Epithelial cell of proximal tubule (primary cell): Measurements from ENCODE around the gene ST7. TPM values are rescaled to one million over a fixed set of nuclear protein-coding genes. Genes with fewer than 3 reads are reported as not detected.

Source experiments
- DNase-seq: peaks from one replicate; pipeline ENCODE4 v3.0.0-alpha.2; 2011; ENCODE audit warnings: low read depth
- H3K4me3 ChIP-seq: 2 replicates; pipeline ENCODE4 v1.5.1; 2011; ENCODE audit warnings: low read depth, mild to moderate bottlenecking, low read length
- CTCF ChIP-seq: conservative IDR thresholded peaks from 2 replicates; pipeline ENCODE4 v1.5.1; 2012; ENCODE audit warnings: low read depth, mild to moderate bottlenecking, low read length
- total RNA-seq: library from RNA; depleted of rRNA; stranded (reverse); fragments of >200 nt; gene quantifications from 2 replicates; pipeline ENCODE4 v1.2.3, GENCODE V29; 2015

ST7 gene
- total RNA-seq, 1 donor from 2014 or later: 19.4 TPM

- no peak for TF ChIP-seq CTCF
- no peak for DNase-seq
- H3K4me3 ChIP-seq: no peak overlapping the region
Observed at GRCh38 chr7:117218700-117219099, 265.4 kb downstream of the ST7 start.

GRCh38 chr7:117219485-117219884 lies 266.2 kb downstream of the ST7 start:
- TF ChIP-seq CTCF: no peak
- DNase-seq: no peak
- no peak overlapping the region for H3K4me3 ChIP-seq

GRCh38 chr7:117220836-117221235 lies 267.5 kb downstream of the ST7 start:
- no peak for DNase-seq
- no peak for TF ChIP-seq CTCF
- H3K4me3 ChIP-seq: no peak overlapping the region

- no peak for TF ChIP-seq CTCF
- DNase-seq: no peak
- H3K4me3 ChIP-seq: no peak overlapping the region
Observed at GRCh38 chr7:117225536-117225935, 272.2 kb downstream of the ST7 start.

GRCh38 chr7:117227091-117227490 lies 273.8 kb downstream of the ST7 start:
- no peak overlapping the region for H3K4me3 ChIP-seq
- no peak for DNase-seq
- no peak for TF ChIP-seq CTCF

GRCh38 chr7:117229350-117229749 lies 276.0 kb downstream of the ST7 start:
- DNase-seq: no peak
- no peak overlapping the region for H3K4me3 ChIP-seq
- no peak for TF ChIP-seq CTCF

- no peak overlapping the region for H3K4me3 ChIP-seq
- TF ChIP-seq CTCF: no peak
- no peak for DNase-seq
Observed at GRCh38 chr7:117230276-117231046, 277.2 kb downstream of the ST7 start.
